Suprapubic skin (tissue), 3 donors: ENCODE results near the gene OSGIN1.

Experiments
- POLR2AphosphoS5 ChIP-seq, 3 donors: sonication (generic); formaldehyde crosslinking; IDR thresholded peaks; one replicate each; pipeline ENCODE4 v1.6.1; 2017; ENCODE audit warnings: antibody characterized with exemption in 3 of 3
- TF ChIP-seq, protein P1 (sequence below), 2 donors: fragments of 200-600 bp in 1 of 2; fragments of 450-650 bp in 1 of 2; sonication (generic) in 1 of 2; IDR thresholded peaks; one replicate each; pipeline ENCODE4 v1.5.1; 2016 to 2019; ENCODE audit warnings: antibody characterized with exemption in 2 of 2, mild to moderate bottlenecking in 1 of 2, moderate library complexity in 1 of 2

DNA sequence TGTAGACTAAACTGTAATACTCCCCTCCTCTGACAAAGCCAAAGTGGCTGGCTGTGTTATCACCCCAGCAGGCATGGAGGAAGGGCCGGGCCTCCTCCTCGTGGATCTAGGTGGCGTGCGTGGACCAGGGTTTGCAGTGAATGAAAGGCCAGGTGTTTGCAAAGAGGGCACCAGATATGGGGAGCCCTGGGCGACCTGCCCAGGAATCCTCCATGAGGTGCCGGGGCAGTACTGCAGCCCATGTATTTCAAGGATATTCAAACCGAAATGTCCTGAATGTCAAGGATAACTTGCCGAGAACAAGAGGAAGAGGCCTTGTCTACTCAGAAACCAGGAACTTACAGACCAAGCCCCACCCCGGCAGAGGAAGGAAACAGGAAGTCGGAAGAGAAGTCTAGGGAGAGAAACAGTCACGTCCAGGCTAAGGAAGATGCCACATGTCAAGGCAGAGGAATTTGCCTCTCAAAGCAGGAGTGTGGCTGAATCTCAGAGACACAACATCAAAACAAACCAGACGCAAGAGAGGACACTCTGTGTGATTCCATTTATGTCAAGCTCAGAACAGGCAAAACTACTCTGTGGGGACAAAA, 13.7 kb upstream of the OSGIN1 start:
- no peak for TF ChIP-seq POLR2AphosphoS5 (IDR thresholded peaks at IDR 0.05)
- TF ChIP-seq, protein P1, sequence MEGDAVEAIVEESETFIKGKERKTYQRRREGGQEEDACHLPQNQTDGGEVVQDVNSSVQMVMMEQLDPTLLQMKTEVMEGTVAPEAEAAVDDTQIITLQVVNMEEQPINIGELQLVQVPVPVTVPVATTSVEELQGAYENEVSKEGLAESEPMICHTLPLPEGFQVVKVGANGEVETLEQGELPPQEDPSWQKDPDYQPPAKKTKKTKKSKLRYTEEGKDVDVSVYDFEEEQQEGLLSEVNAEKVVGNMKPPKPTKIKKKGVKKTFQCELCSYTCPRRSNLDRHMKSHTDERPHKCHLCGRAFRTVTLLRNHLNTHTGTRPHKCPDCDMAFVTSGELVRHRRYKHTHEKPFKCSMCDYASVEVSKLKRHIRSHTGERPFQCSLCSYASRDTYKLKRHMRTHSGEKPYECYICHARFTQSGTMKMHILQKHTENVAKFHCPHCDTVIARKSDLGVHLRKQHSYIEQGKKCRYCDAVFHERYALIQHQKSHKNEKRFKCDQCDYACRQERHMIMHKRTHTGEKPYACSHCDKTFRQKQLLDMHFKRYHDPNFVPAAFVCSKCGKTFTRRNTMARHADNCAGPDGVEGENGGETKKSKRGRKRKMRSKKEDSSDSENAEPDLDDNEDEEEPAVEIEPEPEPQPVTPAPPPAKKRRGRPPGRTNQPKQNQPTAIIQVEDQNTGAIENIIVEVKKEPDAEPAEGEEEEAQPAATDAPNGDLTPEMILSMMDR (IDR thresholded peaks at IDR 0.05), result no peak
